ENCODE data around the gene SLC24A3.

The SLC24A3 gene

GRCh38 chr20:19502169-19502568 lies 289.7 kb downstream of the SLC24A3 start (continued):
- no peak for TF ChIP-seq ZSCAN18 (tag by site-specific recombination; IDR thresholded peaks at IDR 0.05)
- TF ChIP-seq PBX3 (CRISPR knock-in tag; IDR thresholded peaks at IDR 0.05): no peak
- TF ChIP-seq ZNF610 (tag by site-specific recombination; IDR thresholded peaks at IDR 0.05; ENCODE audit: borderline replicate concordance): no peak

GRCh38 chr20:19504251-19504650 lies 291.8 kb downstream of the SLC24A3 start:
- TF ChIP-seq KLF9 (tag by site-specific recombination; IDR thresholded peaks at IDR 0.05; ENCODE audit: low read depth) (no peak), ZNF394 (tag by site-specific recombination; IDR thresholded peaks at IDR 0.05; ENCODE audit: borderline replicate concordance) (no peak), ZXDB (tag by site-specific recombination; IDR thresholded peaks at IDR 0.05) (no peak), ZNF560 (tag by site-specific recombination; IDR thresholded peaks at IDR 0.05; ENCODE audit: borderline replicate concordance) (no peak), ZBTB11 (tag by site-specific recombination; conservative IDR thresholded peaks at IDR 0.05; ENCODE audit: low read depth) (no peak), ZNF548 (tag by site-specific recombination; IDR thresholded peaks at IDR 0.05) (no peak), ZNF654 (tag by site-specific recombination; IDR thresholded peaks at IDR 0.05; ENCODE audit: low read depth) (no peak), SALL2 (tag by site-specific recombination; IDR thresholded peaks at IDR 0.05; ENCODE audit: borderline replicate concordance) (no peak), ZNF366 (tag by site-specific recombination; conservative IDR thresholded peaks at IDR 0.05) (no peak), ZNF585B (tag by site-specific recombination; IDR thresholded peaks at IDR 0.05) (no peak), ZNF184 (tag by site-specific recombination; IDR thresholded peaks at IDR 0.05) (no peak), ZNF398 (tag by site-specific recombination; IDR thresholded peaks at IDR 0.05) (no peak), ZNF341 (tag by site-specific recombination; IDR thresholded peaks at IDR 0.05; ENCODE audit: low read depth) (no peak), ZNF350 (tag by site-specific recombination; IDR thresholded peaks at IDR 0.05) (no peak), ZNF837 (tag by site-specific recombination; IDR thresholded peaks at IDR 0.05) (no peak), ZNF416 (tag by site-specific recombination; IDR thresholded peaks at IDR 0.05) (no peak)
- Histone ChIP-seq H3K4me1 (ENCODE audit: control insufficient read depth, insufficient read depth, low read length) (no peaks in the 10 kb centered on the region), H3K27ac (ENCODE audit: extremely low read depth, low read depth, low read length) (no peak overlapping the region), H3K4me3 (ENCODE audit: low read depth, low read length) (no peak overlapping the region), H3K36me3 (ENCODE audit: control insufficient read depth in 2 of 2, insufficient read depth in 1 of 2, low read length in 2 of 2) (no peaks in the 10 kb centered on the region), H3K9me3 (ENCODE audit: control insufficient read depth, insufficient read depth, low read depth, low read length) (no peaks in the 10 kb centered on the region)
- ChIA-PET POLR2A (no interaction called here), CTCF (no interaction called here)
